Measurements from ENCODE around the gene SEC63. TPM values are rescaled to one million over a fixed set of nuclear protein-coding genes. Genes with fewer than 3 reads are reported as not detected.

SEC63 gene
- total and polyA plus RNA-seq, 2 of the 4 experiments (the other 2 are of a cell fraction): 8.6 to 22.4 TPM

DNA sequence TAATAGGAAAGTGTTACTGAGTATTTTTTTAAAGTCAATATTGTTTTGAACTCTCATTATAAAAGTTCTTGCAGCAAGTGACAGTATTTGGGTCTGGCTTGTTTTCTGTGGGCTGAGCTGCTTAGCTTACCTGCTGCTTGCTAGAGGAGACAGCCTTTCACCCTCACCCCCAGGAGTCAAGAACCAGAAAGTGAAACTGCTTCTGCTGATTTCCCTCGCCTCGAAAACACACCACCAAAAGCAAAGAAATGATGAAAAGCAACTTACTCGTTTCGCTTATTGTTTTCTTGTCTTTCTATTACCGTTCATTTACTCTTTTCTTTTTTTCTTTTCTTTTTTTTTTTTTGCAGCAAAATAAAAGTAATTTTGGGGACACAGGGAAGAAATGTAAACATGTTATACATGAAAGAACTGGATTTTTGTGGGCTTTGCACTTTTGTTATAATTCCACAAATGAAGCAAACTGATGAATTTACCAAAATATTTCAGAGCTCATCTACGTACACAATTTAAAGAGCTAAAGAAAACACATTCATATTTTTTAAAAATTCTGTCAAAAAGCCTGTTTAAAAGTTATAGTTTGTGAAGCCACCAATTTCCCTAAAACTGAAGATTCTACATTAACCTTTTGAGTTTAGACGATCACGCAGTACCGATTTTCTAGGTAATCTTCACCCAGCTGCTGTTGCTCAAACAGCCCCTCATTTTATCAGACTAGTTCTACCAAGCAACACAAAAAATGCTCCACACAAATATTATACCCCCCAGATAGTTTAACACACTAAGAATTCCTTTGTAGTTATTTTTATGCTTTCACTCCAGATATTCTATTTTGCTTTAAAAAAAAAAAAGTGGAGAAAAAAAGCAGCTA lies 135.6 kb downstream of the SEC63 start (continued):
- no peak for TF ChIP-seq BHLHE40 (IDR thresholded peaks at IDR 0.05; ENCODE audit: low read depth, low read length)

DNA sequence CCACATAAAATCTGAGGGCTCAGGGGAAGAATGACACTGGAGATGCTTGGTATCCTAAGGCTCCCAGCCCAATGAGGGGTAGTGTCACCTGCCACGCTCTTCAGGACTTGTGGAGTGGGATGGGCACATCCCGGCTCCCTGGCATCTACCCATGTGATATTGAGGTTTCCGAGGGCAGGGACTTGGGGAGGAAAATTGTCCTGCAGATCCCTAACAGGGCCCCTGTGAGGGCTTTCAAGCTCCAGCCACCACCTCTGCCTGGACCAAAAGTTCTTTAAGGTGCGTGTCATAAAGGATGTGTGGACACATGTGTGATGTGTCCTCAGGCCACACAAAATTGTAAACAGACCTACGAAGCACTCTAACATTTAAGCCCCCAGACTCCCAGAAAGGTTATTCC lies 136.4 kb downstream of the SEC63 start:
- Histone ChIP-seq H3K4ac (ENCODE audit: low read depth, low read length) (no peak overlapping the region), H4K5ac (ENCODE audit: low read depth, low read length) (no peak overlapping the region), H2AK9ac (replicated peaks; ENCODE audit: low read depth, low read length, poor library complexity) (no peak overlapping the region), H2AK5ac (ENCODE audit: low read depth, low read length) (no peak overlapping the region), H3K23ac (ENCODE audit: low read depth, low read length) (no peak overlapping the region), H3K79me1 (ENCODE audit: low read depth in 1 of 2, low read length in 2 of 2) (no peaks in the 10 kb centered on the region), H2BK15ac (ENCODE audit: low read depth, low read length) (no peak overlapping the region), H2AFZ (replicated peaks; ENCODE audit: low read length, poor library complexity) (no peak overlapping the region), H3K4me2 (ENCODE audit: low read depth, low read length) (no peak overlapping the region), H3K27ac (ENCODE audit: insufficient read depth, low read length) (no peak overlapping the region), H2BK20ac (ENCODE audit: low read depth, low read length) (no peak overlapping the region), H3K4me1 (ENCODE audit: control insufficient read depth, insufficient read depth, low read length) (no peaks in the 10 kb centered on the region), H4K8ac (ENCODE audit: low read depth in 2 of 2, low read length in 2 of 2) (no peak overlapping the region), H3K18ac (ENCODE audit: low read depth, low read length) (no peak overlapping the region), H3K56ac (ENCODE audit: extremely low read depth, insufficient read depth, low read length) (no peak overlapping the region), H3K9me1 (ENCODE audit: insufficient read depth, low read length) (no peaks in the 10 kb centered on the region), H3K27me3 (ENCODE audit: control insufficient read depth, insufficient read depth, low read length) (peaks cover 32% of the 10 kb centered on the region), H3K14ac (replicated peaks; ENCODE audit: low read depth, low read length) (no peak overlapping the region), H4K20me1 (ENCODE audit: insufficient read depth, low read length) (no peaks in the 10 kb centered on the region), H2BK5ac (ENCODE audit: low read depth, low read length, poor library complexity, severe bottlenecking) (no peak overlapping the region), H3K9ac (ENCODE audit: low read depth, low read length) (no peak overlapping the region), H4K91ac (ENCODE audit: insufficient read depth, low read depth, low read length) (no peak overlapping the region), H3K9me3 (ENCODE audit: control insufficient read depth, insufficient read depth, low read length) (no peaks in the 10 kb centered on the region), H2BK120ac (ENCODE audit: low read depth, low read length) (no peak overlapping the region), H3K36me3 (ENCODE audit: control insufficient read depth, insufficient read depth, low read length) (no peaks in the 10 kb centered on the region), H3K4me3 (ENCODE audit: insufficient read depth, low read depth, low read length) (no peak overlapping the region)
- intact Hi-C loops (cut with micrococcal nuclease): no loop called here
- TF ChIP-seq SMC3 (IDR thresholded peaks at IDR 0.05; ENCODE audit: low read depth, low read length) (no peak), POLR2A (IDR thresholded peaks at IDR 0.05; ENCODE audit: low read depth, low read length) (no peak)
- TF ChIP-seq, protein P1, sequence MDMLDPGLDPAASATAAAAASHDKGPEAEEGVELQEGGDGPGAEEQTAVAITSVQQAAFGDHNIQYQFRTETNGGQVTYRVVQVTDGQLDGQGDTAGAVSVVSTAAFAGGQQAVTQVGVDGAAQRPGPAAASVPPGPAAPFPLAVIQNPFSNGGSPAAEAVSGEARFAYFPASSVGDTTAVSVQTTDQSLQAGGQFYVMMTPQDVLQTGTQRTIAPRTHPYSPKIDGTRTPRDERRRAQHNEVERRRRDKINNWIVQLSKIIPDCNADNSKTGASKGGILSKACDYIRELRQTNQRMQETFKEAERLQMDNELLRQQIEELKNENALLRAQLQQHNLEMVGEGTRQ (IDR thresholded peaks at IDR 0.05; ENCODE audit: low read depth, low read length): no peak
- CTCF ChIA-PET: interaction anchor here (0.7 kb wide), 1 partner anchor 9 kb away, joined by 3 read pairs; no protein-coding TSS in a partner anchor
- POLR2A ChIA-PET (ENCODE audit: unreplicated experiment): no interaction called here
- whole genome bisulfite sequencing, 2 experiments (ENCODE audit: extremely low coverage in 2 of 2, insufficient read length in 1 of 2): 83% methylated on average over 2 of the region's 5 CpGs; no CpG with 5 or more reads in 1 of the 2 experiments
- dilution Hi-C loops (cut with HindIII; ENCODE audit: low sequenced_read_pairs, unreplicated experiment): no loop called here
- no TSS peak for BruUV-seq (replicated peaks)
- no peak for ATAC-seq (ENCODE audit: low read depth)
- in situ Hi-C loops (cut with MboI; ENCODE audit: low sequenced_read_pairs): no loop called here
- no peak for DNase-seq
